SU-DHL-6 (cell line): Measurements from ENCODE around the gene PPIG.

Experiments
- H2AFZ ChIP-seq: fragments of 200-600 bp; sonication (generic); 2 replicates; pipeline ENCODE4 v1.6.1; 2014; ENCODE audit warnings: low read depth, mild to moderate bottlenecking, moderate library complexity, mixed read lengths, antibody characterized with exemption, low read length; ENCODE audit not compliant: severe bottlenecking
- H3F3A ChIP-seq: fragments of 200-600 bp; shearing (Covaris generic); 2 replicates; pipeline ENCODE4 v1.6.0; 2016; ENCODE audit warnings: antibody characterized with exemption, mild to moderate bottlenecking; ENCODE audit not compliant: insufficient read depth
- H3K27ac ChIP-seq: fragments of 200-600 bp; sonication (generic); 2 replicates; pipeline ENCODE4 v1.5.1; 2016; ENCODE audit warnings: low read depth, mild to moderate bottlenecking, low read length, moderate library complexity, mixed read lengths
- H3K27me3 ChIP-seq: fragments of 200-600 bp; sonication (generic), shearing (Covaris generic); 2 replicates; pipeline ENCODE4 v1.6.0; 2014; ENCODE audit warnings: mild to moderate bottlenecking, low read length
- H3K36me3 ChIP-seq: fragments of 200-600 bp; sonication (generic); 2 replicates; pipeline ENCODE4 v1.6.1; 2014; ENCODE audit warnings: mild to moderate bottlenecking, low read length, mixed read lengths
- H3K4me2 ChIP-seq: fragments of 300-600, 200-600 bp; shearing (Covaris generic), sonication (generic); 2 replicates; pipeline ENCODE4 v1.6.0; 2014; ENCODE audit warnings: low read length, low read depth, mild to moderate bottlenecking; ENCODE audit not compliant: poor library complexity, severe bottlenecking
- H3K4me3 ChIP-seq: fragments of 200-600 bp; sonication (generic); 2 replicates; pipeline ENCODE4 v1.5.1; 2014; ENCODE audit warnings: antibody characterized with exemption, low read length, mild to moderate bottlenecking, mixed read lengths; ENCODE audit not compliant: insufficient read depth, poor library complexity, severe bottlenecking
- H3K79me2 ChIP-seq: fragments of 200-600 bp; sonication (generic); 2 replicates; pipeline ENCODE4 v1.6.1; 2014; ENCODE audit warnings: mild to moderate bottlenecking, low read length, moderate library complexity; ENCODE audit not compliant: insufficient read depth
- H3K9ac ChIP-seq: fragments of 200-600 bp; sonication (generic); 2 replicates; pipeline ENCODE4 v1.7.0; 2014; ENCODE audit warnings: mild to moderate bottlenecking, low read length
- H3K9me2 ChIP-seq: fragments of 200-600 bp; sonication (generic); replicated peaks from 2 replicates; pipeline ENCODE4 v1.6.1; 2014; ENCODE audit warnings: low read length; ENCODE audit not compliant: insufficient read depth
- H3K9me3 ChIP-seq: fragments of 200-600 bp; sonication (generic); 2 replicates; pipeline ENCODE4 v1.6.1; 2014; ENCODE audit warnings: low read length, mixed read lengths; ENCODE audit not compliant: insufficient read depth
- H4K20me1 ChIP-seq: fragments of 200-600 bp; sonication (generic); 2 replicates; pipeline ENCODE4 v1.6.1; 2014; ENCODE audit warnings: low read depth, mild to moderate bottlenecking, antibody characterized with exemption, low read length, moderate library complexity, mixed read lengths
- EZH2phosphoT487 ChIP-seq: fragments of 200-600 bp; sonication (generic), shearing (Covaris generic); conservative IDR thresholded peaks from 2 replicates; pipeline ENCODE4 v1.6.1; 2018; ENCODE audit warnings: mild to moderate bottlenecking, antibody characterized with exemption, low read length, moderate library complexity, mixed read lengths
- TF ChIP-seq, protein P1 (sequence below): fragments of 200-600 bp; sonication (generic); IDR thresholded peaks from one replicate; pipeline ENCODE4 v1.5.1; 2017; ENCODE audit warnings: antibody characterized with exemption, mild to moderate bottlenecking, low read length, moderate library complexity; ENCODE audit not compliant: insufficient read depth, poor library complexity, severe bottlenecking

PPIG gene

DNA sequence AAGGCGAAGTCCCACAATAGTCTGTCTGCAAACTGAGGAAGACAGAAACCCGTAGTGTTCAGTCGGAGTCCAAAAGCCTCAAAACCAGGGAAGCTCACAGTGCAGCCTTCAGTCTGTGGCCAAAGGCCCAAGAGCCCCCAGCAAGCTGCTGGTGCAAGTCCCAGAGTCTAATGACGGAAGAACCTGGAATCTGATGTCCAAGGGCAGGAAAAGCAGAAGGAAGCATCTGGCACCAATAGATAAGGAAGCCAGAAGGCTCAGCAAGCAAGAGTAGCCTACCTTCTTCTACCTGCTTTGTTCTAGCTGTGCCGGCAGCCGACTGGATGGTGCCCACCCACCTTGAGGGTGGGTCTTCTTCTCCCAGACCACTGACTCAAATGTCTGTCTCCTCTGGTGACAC lies 88.3 kb downstream of the PPIG start:
- Histone ChIP-seq H3K27me3 (no peaks in the 10 kb centered on the region), H3F3A (no peaks in the 10 kb centered on the region), H3K36me3 (no peaks in the 10 kb centered on the region), H3K4me2 (no peak overlapping the region), H2AFZ (no peak overlapping the region), H3K4me3 (no peak overlapping the region), H3K27ac (no peak overlapping the region), H3K9ac (no peak overlapping the region), H3K9me3 (no peaks in the 10 kb centered on the region), H3K79me2 (no peaks in the 10 kb centered on the region), H4K20me1 (no peaks in the 10 kb centered on the region), H3K9me2 (no peaks in the 10 kb centered on the region)
- TF ChIP-seq, protein P1, sequence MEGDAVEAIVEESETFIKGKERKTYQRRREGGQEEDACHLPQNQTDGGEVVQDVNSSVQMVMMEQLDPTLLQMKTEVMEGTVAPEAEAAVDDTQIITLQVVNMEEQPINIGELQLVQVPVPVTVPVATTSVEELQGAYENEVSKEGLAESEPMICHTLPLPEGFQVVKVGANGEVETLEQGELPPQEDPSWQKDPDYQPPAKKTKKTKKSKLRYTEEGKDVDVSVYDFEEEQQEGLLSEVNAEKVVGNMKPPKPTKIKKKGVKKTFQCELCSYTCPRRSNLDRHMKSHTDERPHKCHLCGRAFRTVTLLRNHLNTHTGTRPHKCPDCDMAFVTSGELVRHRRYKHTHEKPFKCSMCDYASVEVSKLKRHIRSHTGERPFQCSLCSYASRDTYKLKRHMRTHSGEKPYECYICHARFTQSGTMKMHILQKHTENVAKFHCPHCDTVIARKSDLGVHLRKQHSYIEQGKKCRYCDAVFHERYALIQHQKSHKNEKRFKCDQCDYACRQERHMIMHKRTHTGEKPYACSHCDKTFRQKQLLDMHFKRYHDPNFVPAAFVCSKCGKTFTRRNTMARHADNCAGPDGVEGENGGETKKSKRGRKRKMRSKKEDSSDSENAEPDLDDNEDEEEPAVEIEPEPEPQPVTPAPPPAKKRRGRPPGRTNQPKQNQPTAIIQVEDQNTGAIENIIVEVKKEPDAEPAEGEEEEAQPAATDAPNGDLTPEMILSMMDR = no peak
- TF ChIP-seq EZH2phosphoT487 = no peak

DNA sequence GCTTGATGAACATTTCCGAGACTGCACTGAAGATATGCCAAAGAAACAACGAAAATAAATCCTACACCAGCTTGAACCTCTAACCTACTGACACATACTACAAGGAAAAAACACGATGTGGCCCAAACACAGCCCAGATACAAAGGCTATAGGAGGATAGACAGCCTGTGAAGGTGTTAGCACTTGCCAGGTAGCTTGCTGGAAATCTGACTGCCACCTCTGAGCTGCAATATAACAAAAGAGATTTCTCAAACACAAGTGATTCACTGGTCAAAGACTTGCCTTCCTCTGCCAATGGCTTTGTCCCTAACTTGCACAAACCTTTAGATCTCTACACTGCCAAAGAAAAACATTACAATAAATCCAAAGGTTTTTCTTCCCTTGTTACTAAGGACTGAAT lies 89.0 kb downstream of the PPIG start:
- no peak overlapping the region for H3K27ac ChIP-seq
- no peaks in the 10 kb centered on the region for H3K36me3 ChIP-seq
- H3K9ac ChIP-seq = no peak overlapping the region
- H3K4me2 ChIP-seq = no peak overlapping the region
- H3K79me2 ChIP-seq = no peaks in the 10 kb centered on the region
- H2AFZ ChIP-seq = no peak overlapping the region
- no peaks in the 10 kb centered on the region for H3K9me3 ChIP-seq
- no peaks in the 10 kb centered on the region for H3F3A ChIP-seq
- H3K27me3 ChIP-seq = no peaks in the 10 kb centered on the region
- H4K20me1 ChIP-seq = no peaks in the 10 kb centered on the region
- no peak overlapping the region for H3K4me3 ChIP-seq
- no peak for TF ChIP-seq EZH2phosphoT487
- TF ChIP-seq, protein P1 = no peak
- no peaks in the 10 kb centered on the region for H3K9me2 ChIP-seq

DNA sequence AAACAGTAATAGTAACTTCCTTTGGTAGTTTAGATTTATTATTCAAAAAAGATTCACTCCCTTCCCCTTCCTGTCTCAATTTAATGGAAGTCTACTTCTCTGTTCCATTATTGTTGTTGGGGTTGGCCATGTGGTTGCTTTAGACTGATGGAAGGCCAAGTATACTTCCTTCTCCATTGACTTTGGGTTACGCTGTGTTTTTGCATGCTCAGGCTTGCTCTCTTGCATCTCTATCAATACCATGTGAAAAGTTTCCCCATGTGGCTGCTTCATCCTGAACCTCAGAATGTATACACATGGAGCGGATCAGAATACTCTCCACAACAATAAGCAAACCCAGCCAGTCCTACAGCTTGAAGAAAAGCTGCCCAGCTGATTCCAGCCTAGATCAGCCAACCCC lies 89.8 kb downstream of the PPIG start:
- H3K27me3 ChIP-seq = no peaks in the 10 kb centered on the region
- no peaks in the 10 kb centered on the region for H3K9me3 ChIP-seq
- TF ChIP-seq, protein P1 = no peak
- no peaks in the 10 kb centered on the region for H3K36me3 ChIP-seq
- no peak overlapping the region for H3K4me3 ChIP-seq
- no peak overlapping the region for H2AFZ ChIP-seq
- H3K27ac ChIP-seq = no peak overlapping the region
- H3F3A ChIP-seq = no peaks in the 10 kb centered on the region
- H3K9ac ChIP-seq = no peak overlapping the region
- H4K20me1 ChIP-seq = no peaks in the 10 kb centered on the region
- no peak overlapping the region for H3K4me2 ChIP-seq
- no peaks in the 10 kb centered on the region for H3K9me2 ChIP-seq
- no peaks in the 10 kb centered on the region for H3K79me2 ChIP-seq

DNA sequence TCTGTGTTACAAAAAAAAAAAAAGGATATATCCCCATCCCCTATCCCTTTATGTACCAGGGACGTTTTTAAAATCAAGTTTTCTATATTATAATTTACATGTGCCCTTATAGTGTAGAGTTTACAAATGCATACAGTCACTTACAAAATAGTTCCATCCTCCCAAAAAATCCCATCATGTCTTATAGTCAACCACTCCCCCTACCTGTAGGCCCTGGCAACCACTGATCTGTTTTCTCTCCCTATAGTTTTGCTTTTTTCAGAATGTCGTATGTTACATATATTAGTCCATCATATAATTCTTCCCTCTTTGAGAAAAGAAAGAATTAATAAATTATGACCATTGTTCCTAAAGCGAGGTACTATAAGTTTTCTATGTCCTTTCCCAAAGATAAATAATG lies 92.2 kb downstream of the PPIG start:
- TF ChIP-seq, protein P1 = no peak
- TF ChIP-seq EZH2phosphoT487 = no peak
- Histone ChIP-seq H2AFZ (no peak overlapping the region), H4K20me1 (no peaks in the 10 kb centered on the region), H3K27me3 (no peaks in the 10 kb centered on the region), H3K9me2 (no peaks in the 10 kb centered on the region), H3K4me3 (no peak overlapping the region), H3K79me2 (no peaks in the 10 kb centered on the region), H3F3A (no peaks in the 10 kb centered on the region), H3K27ac (no peak overlapping the region), H3K36me3 (no peaks in the 10 kb centered on the region), H3K9me3 (no peaks in the 10 kb centered on the region), H3K4me2 (no peak overlapping the region), H3K9ac (no peak overlapping the region)
